WTC11 (cell line): ENCODE results near the gene ZNF775. TPM values are rescaled to one million over a fixed set of nuclear protein-coding genes. Genes with fewer than 3 reads are reported as not detected.

Source experiments
- ATAC-seq: fragments of 200-7000 bp; cut with Tn5 transposase; 2 replicates; pipeline ENCODE4 v1.10.0; 2021; ENCODE audit warnings: mild to moderate bottlenecking, moderate library complexity
- CTCF ChIA-PET: fragments of 300-600 bp; sonication (Branson Sonifier 250); formaldehyde crosslinking; loops from one replicate; lab custom pipeline; 2021; ENCODE audit warnings: antibody characterized with exemption; lab: Charles Lee
- POLR2A ChIA-PET: fragments of 350-600 bp; sonication (Branson Sonifier 250); formaldehyde crosslinking; loops from one replicate; lab custom pipeline; 2021; ENCODE audit warnings: antibody characterized with exemption; lab: Charles Lee
- DNase-seq: peaks from one replicate; pipeline ENCODE4 v3.0.0; 2021; ENCODE audit warnings: low spot score
- H3K27ac Mint-ChIP-seq: 2 replicates; pipeline ENCODE4 v1.8.0; 2021; ENCODE audit warnings: mixed read lengths
- H3K27me3 Mint-ChIP-seq: 2 replicates; pipeline ENCODE4 v1.8.0; 2021; ENCODE audit warnings: low read depth, mild to moderate bottlenecking, moderate library complexity, mixed read lengths
- H3K36me3 Mint-ChIP-seq: 2 replicates; pipeline ENCODE4 v1.8.0; 2021; ENCODE audit warnings: mixed read lengths
- H3K4me1 Mint-ChIP-seq: 2 replicates; pipeline ENCODE4 v1.8.0; 2022; ENCODE audit warnings: mixed read lengths
- H3K4me3 Mint-ChIP-seq: 2 replicates; pipeline ENCODE4 v1.8.0; 2021; ENCODE audit warnings: mild to moderate bottlenecking, moderate library complexity, mixed read lengths
- H3K9me3 Mint-ChIP-seq: 2 replicates; pipeline ENCODE4 v1.8.0; 2021; ENCODE audit warnings: mixed read lengths
- ATF2 ChIP-seq: sonication (generic); formaldehyde crosslinking; IDR thresholded peaks from 2 replicates; pipeline ENCODE4 v1.8.1; 2022; ENCODE audit warnings: low read depth, missing genetic modification reagents, borderline replicate concordance
- E2F1 ChIP-seq: sonication (generic); formaldehyde crosslinking; IDR thresholded peaks from 2 replicates; pipeline ENCODE4 v1.8.0; 2022; ENCODE audit warnings: mild to moderate bottlenecking, missing genetic modification reagents
- IRF1 ChIP-seq: sonication (generic); formaldehyde crosslinking; IDR thresholded peaks from 2 replicates; pipeline ENCODE4 v1.8.0; 2023; ENCODE audit warnings: missing genetic modification reagents
- IRF2 ChIP-seq: sonication (generic); formaldehyde crosslinking; IDR thresholded peaks from 2 replicates; pipeline ENCODE4 v1.8.0; 2022; ENCODE audit warnings: low read depth, missing genetic modification reagents, borderline replicate concordance
- JUN ChIP-seq: sonication (generic); formaldehyde crosslinking; IDR thresholded peaks from 2 replicates; pipeline ENCODE4 v1.8.0; 2023; ENCODE audit warnings: mild to moderate bottlenecking, missing genetic modification reagents
- MAX ChIP-seq: sonication (generic); formaldehyde crosslinking; IDR thresholded peaks from 2 replicates; pipeline ENCODE4 v1.8.0; 2022; ENCODE audit warnings: mild to moderate bottlenecking, missing genetic modification reagents
- MXD4 ChIP-seq: fragments of 250-450 bp; sonication (Bioruptor Pico); IDR thresholded peaks from 2 replicates; pipeline ENCODE4 v1.8.0; 2021; ENCODE audit warnings: mild to moderate bottlenecking, moderate library complexity, borderline replicate concordance
- MYBL2 ChIP-seq: sonication (generic); formaldehyde crosslinking; IDR thresholded peaks from 2 replicates; pipeline ENCODE4 v1.8.1; 2023; ENCODE audit warnings: mild to moderate bottlenecking, moderate library complexity, missing genetic modification reagents
- NFE2L1 ChIP-seq: sonication (generic); formaldehyde crosslinking; IDR thresholded peaks from 2 replicates; pipeline ENCODE4 v1.8.1; 2023; ENCODE audit warnings: missing genetic modification reagents
- NR3C1 ChIP-seq: sonication (generic); formaldehyde crosslinking; conservative IDR thresholded peaks from 2 replicates; pipeline ENCODE4 v1.8.1; 2023; ENCODE audit warnings: low read depth, mild to moderate bottlenecking, missing genetic modification reagents
- PRDM15 ChIP-seq: sonication (generic); formaldehyde crosslinking; IDR thresholded peaks from 2 replicates; pipeline ENCODE4 v1.8.0; 2022; ENCODE audit warnings: missing genetic modification reagents
- RELA ChIP-seq: sonication (generic); formaldehyde crosslinking; IDR thresholded peaks from 2 replicates; pipeline ENCODE4 v1.8.1; 2022; ENCODE audit warnings: missing genetic modification reagents, mild to moderate bottlenecking, borderline replicate concordance
- SP1 ChIP-seq: sonication (generic); formaldehyde crosslinking; conservative IDR thresholded peaks from 2 replicates; pipeline ENCODE4 v1.8.1; 2022; ENCODE audit warnings: missing genetic modification reagents
- STAT6 ChIP-seq: sonication (generic); formaldehyde crosslinking; conservative IDR thresholded peaks from 2 replicates; pipeline ENCODE4 v1.8.1; 2023; ENCODE audit warnings: mild to moderate bottlenecking, low read depth, missing genetic modification reagents, moderate library complexity
- ZNF121 ChIP-seq: sonication (generic); formaldehyde crosslinking; IDR thresholded peaks from 2 replicates; pipeline ENCODE4 v1.8.0; 2023; ENCODE audit warnings: missing genetic modification reagents
- ZNF317 ChIP-seq: sonication (generic); formaldehyde crosslinking; IDR thresholded peaks from 2 replicates; pipeline ENCODE4 v1.8.1; 2023; ENCODE audit warnings: low read depth, mild to moderate bottlenecking, moderate library complexity, missing genetic modification reagents, borderline replicate concordance
- ZNF532 ChIP-seq: fragments of 250-450 bp; sonication (Bioruptor Pico); IDR thresholded peaks from 2 replicates; pipeline ENCODE4 v1.9.0; 2021; ENCODE audit warnings: mild to moderate bottlenecking, borderline replicate concordance
- total RNA-seq: library from RNA; stranded (reverse); gene quantifications from 3 replicates; pipeline ENCODE4 v1.2.3, GENCODE V29; 2021

ZNF775 gene
- total RNA-seq, 1 experiment from 2014 or later, result 25.4 TPM

- no peaks in the 10 kb centered on the region for H3K36me3 Mint-ChIP-seq
- POLR2A ChIA-PET, result interaction anchor here (2.7 kb wide), 1 partner anchor 20 kb away, joined by 9 read pairs; no protein-coding TSS in a partner anchor
- ATAC-seq (no peak), DNase-seq (peak; percentile 2)
- no peaks in the 10 kb centered on the region; the same call in 1 of the 2 replicates for H3K27me3 Mint-ChIP-seq
- CTCF ChIA-PET, result interaction anchor here (0.8 to 1.7 kb wide), 5 partner anchors 8 to 43 kb away, joined by 3 to 5 read pairs (median 3); a partner anchor contains a TSS
- H3K4me1 Mint-ChIP-seq, result peaks cover 49% of the 10 kb centered on the region
- no peak for TF ChIP-seq MXD4
- no peak for TF ChIP-seq MAX (CRISPR knock-in tag)
- no peak for TF ChIP-seq STAT6 (CRISPR knock-in tag)
- no peak for TF ChIP-seq IRF2
- TF ChIP-seq, all 79 proteins: peak for 0
- Mint-ChIP-seq H3K4me3 (no peak overlapping the region), H3K27ac (no peak overlapping the region), H3K9me3 (no peaks in the 10 kb centered on the region; the same call in 1 of the 2 replicates)
Measured at GRCh38 chr7:150363370-150363769, 15.8 kb upstream of the ZNF775 start.

GRCh38 chr7:150363872-150364271, 15.3 kb upstream of the ZNF775 start:
- CTCF ChIA-PET, result interaction anchor here (0.8 to 1.7 kb wide), 2 partner anchors 20 to 42 kb away, joined by 3 to 5 read pairs; a partner anchor contains a TSS
- TF ChIP-seq PRDM15 (CRISPR knock-in tag) (no peak), ZNF121 (CRISPR knock-in tag) (no peak), NR3C1 (CRISPR knock-in tag) (no peak), JUN (CRISPR knock-in tag) (no peak), ZNF532 (no peak), RELA (CRISPR knock-in tag) (no peak), ZNF317 (CRISPR knock-in tag) (no peak), IRF1 (CRISPR knock-in tag) (no peak), SP1 (CRISPR knock-in tag) (no peak), MYBL2 (CRISPR knock-in tag) (no peak), E2F1 (CRISPR knock-in tag) (no peak), ATF2 (no peak), NFE2L1 (no peak)
- Mint-ChIP-seq H3K27ac (no peak overlapping the region), H3K9me3 (no peaks in the 10 kb centered on the region; the same call in 1 of the 2 replicates), H3K4me1 (peaks cover 49% of the 10 kb centered on the region), H3K36me3 (no peaks in the 10 kb centered on the region), H3K4me3 (no peak overlapping the region), H3K27me3 (no peaks in the 10 kb centered on the region; the same call in 1 of the 2 replicates)
- POLR2A ChIA-PET, result no interaction called here
- no peak for ATAC-seq
- DNase-seq, result peak; percentile 7
